IMR-90 (cell line): ENCODE results near the gene FAM20C. TPM values are rescaled to one million over a fixed set of nuclear protein-coding genes. Genes with fewer than 3 reads are reported as not detected.

Experiments used
- ATAC-seq: fragments of 200-7000 bp; cut with Tn5 transposase; 2 replicates; pipeline ENCODE4 v1.9.1; 2020; ENCODE audit warnings: low read depth, mild to moderate bottlenecking, moderate library complexity
- BruUV-seq: library from RNA; stranded (reverse); fragments of 400-500 nt; replicated peaks from 2 replicates; lab custom pipeline; 2021; lab: Mats Ljungman, UMichigan
- CTCF ChIA-PET: fragments of 300-600 bp; formaldehyde crosslinking; extraction: SDS; loops from one replicate; lab custom pipeline; 2021; ENCODE audit warnings: antibody characterized with exemption; lab: Yijun Ruan, JAX
- POLR2A ChIA-PET: fragments of 300-600 bp; sonication (Branson Sonifier 250); formaldehyde crosslinking; loops from one replicate; lab custom pipeline; 2022; ENCODE audit warnings: antibody characterized with exemption; ENCODE audit not compliant: unreplicated experiment; lab: Charles Lee
- DNase-seq: peaks from one replicate; pipeline ENCODE4 v3.0.0; 2013
- H2AFZ ChIP-seq: replicated peaks from 2 replicates; pipeline ENCODE3; 2013; ENCODE audit warnings: low read length, mild to moderate bottlenecking; ENCODE audit not compliant: poor library complexity
- H2AK5ac ChIP-seq: 2 replicates; pipeline ENCODE4 v1.6.1; 2013; ENCODE audit warnings: low read depth, low read length, inconsistent platforms
- H2AK9ac ChIP-seq: replicated peaks from 2 replicates; pipeline ENCODE3; 2013; ENCODE audit warnings: mild to moderate bottlenecking, low read depth, low read length, moderate library complexity; ENCODE audit not compliant: poor library complexity
- H2BK120ac ChIP-seq: 2 replicates; pipeline ENCODE4 v1.6.1; 2013; ENCODE audit warnings: low read depth, low read length, inconsistent platforms
- H2BK15ac ChIP-seq: 3 replicates; pipeline ENCODE4 v1.6.1; 2013; ENCODE audit warnings: low read depth, low read length, inconsistent platforms
- H2BK20ac ChIP-seq: 2 replicates; pipeline ENCODE4 v1.6.1; 2013; ENCODE audit warnings: low read depth, mild to moderate bottlenecking, inconsistent platforms, low read length, moderate library complexity
- H2BK5ac ChIP-seq: 2 replicates; pipeline ENCODE4 v1.6.1; 2013; ENCODE audit warnings: mild to moderate bottlenecking, low read depth, low read length, inconsistent platforms; ENCODE audit not compliant: poor library complexity, severe bottlenecking
- H3K14ac ChIP-seq: replicated peaks from 2 replicates; pipeline ENCODE4 v1.6.1; 2013; ENCODE audit warnings: low read depth, low read length, inconsistent platforms
- H3K18ac ChIP-seq: 2 replicates; pipeline ENCODE4 v1.6.1; 2013; ENCODE audit warnings: low read depth, low read length, control low read depth
- H3K23ac ChIP-seq: 2 replicates; pipeline ENCODE4 v1.6.1; 2013; ENCODE audit warnings: low read depth, low read length, inconsistent platforms
- H3K27ac ChIP-seq: 2 replicates; pipeline ENCODE4 v1.5.1; 2013; ENCODE audit warnings: mild to moderate bottlenecking, control low read depth, low read length; ENCODE audit not compliant: insufficient read depth
- H3K27me3 ChIP-seq: 2 replicates; pipeline ENCODE4 v1.6.1; 2013; ENCODE audit warnings: low read length; ENCODE audit not compliant: control insufficient read depth, insufficient read depth
- H3K36me3 ChIP-seq: 2 replicates; pipeline ENCODE4 v1.6.1; 2013; ENCODE audit warnings: low read length, mixed read lengths; ENCODE audit not compliant: control insufficient read depth, insufficient read depth
- H3K4ac ChIP-seq: 2 replicates; pipeline ENCODE4 v1.6.1; 2013; ENCODE audit warnings: low read depth, low read length, inconsistent platforms
- H3K4me1 ChIP-seq: 2 replicates; pipeline ENCODE4 v1.6.1; 2013; ENCODE audit warnings: low read length, mixed read lengths; ENCODE audit not compliant: control insufficient read depth, insufficient read depth
- H3K4me2 ChIP-seq: 2 replicates; pipeline ENCODE4 v1.6.1; 2013; ENCODE audit warnings: low read depth, mild to moderate bottlenecking, control low read depth, low read length, moderate library complexity
- H3K4me3 ChIP-seq: 2 replicates; pipeline ENCODE4 v1.5.1; 2013; ENCODE audit warnings: low read depth, mild to moderate bottlenecking, control low read depth, low read length, moderate library complexity; ENCODE audit not compliant: insufficient read depth
- H3K56ac ChIP-seq: 2 replicates; pipeline ENCODE4 v1.6.1; 2013; ENCODE audit warnings: low read length, inconsistent platforms; ENCODE audit not compliant: insufficient read depth; ENCODE audit errors: extremely low read depth
- H3K79me1 ChIP-seq, 2 experiments: 2 replicates each; pipeline ENCODE4 v1.6.1; 2013; ENCODE audit warnings: low read length in 2 of 2, inconsistent platforms in 1 of 2, low read depth in 1 of 2
- H3K9ac ChIP-seq: 2 replicates; pipeline ENCODE4 v1.6.1; 2013; ENCODE audit warnings: low read depth, low read length, control low read depth
- H3K9me1 ChIP-seq: 2 replicates; pipeline ENCODE4 v1.6.1; 2013; ENCODE audit warnings: low read length, inconsistent platforms; ENCODE audit not compliant: insufficient read depth
- H3K9me3 ChIP-seq: 2 replicates; pipeline ENCODE4 v1.6.1; 2013; ENCODE audit warnings: low read length; ENCODE audit not compliant: control insufficient read depth, insufficient read depth
- H4K20me1 ChIP-seq: 2 replicates; pipeline ENCODE4 v1.6.1; 2013; ENCODE audit warnings: low read length, inconsistent platforms; ENCODE audit not compliant: insufficient read depth
- H4K5ac ChIP-seq: 2 replicates; pipeline ENCODE4 v1.6.1; 2013; ENCODE audit warnings: mild to moderate bottlenecking, low read depth, low read length, control low read depth
- H4K8ac ChIP-seq, 2 experiments: 2 replicates each; pipeline ENCODE4 v1.6.1; 2013; ENCODE audit warnings: low read depth in 2 of 2, low read length in 2 of 2, control low read depth in 1 of 2, inconsistent platforms in 1 of 2
- H4K91ac ChIP-seq: 2 replicates; pipeline ENCODE4 v1.6.1; 2013; ENCODE audit warnings: low read depth, low read length, inconsistent platforms; ENCODE audit not compliant: insufficient read depth
- CHD1 ChIP-seq: IDR thresholded peaks from 2 replicates; pipeline ENCODE4 v1.6.1; 2012; ENCODE audit warnings: low read depth, low read length, improper control_type of control experiment
- RFX5 ChIP-seq: IDR thresholded peaks from 2 replicates; pipeline ENCODE4 v1.8.0; 2012; ENCODE audit warnings: low read depth, mild to moderate bottlenecking, low read length, moderate library complexity
- WGBS, 2 experiments: methylation state at CpG; one replicate each; pipeline versions ENCODE4 v1.1.5 to v1.1.7; 2013; ENCODE audit warnings: missing lambda C conversion rate in 2 of 2; ENCODE audit not compliant: insufficient read length in 1 of 2; ENCODE audit errors: extremely low coverage in 2 of 2; 5-methylcytosine and 5-hydroxymethylcytosine counted together
- dilution Hi-C: fragments of 300-500 bp; cut with HindIII; formaldehyde crosslinking; loops from one replicate; pipeline ENCODE4 v1.14.3; 2018; ENCODE audit warnings: low sequenced_read_pairs; ENCODE audit not compliant: unreplicated experiment
- in situ Hi-C: fragments of 300-500 bp; cut with MboI; formaldehyde crosslinking; loops from 3 replicates; pipeline ENCODE4 v1.14.3; 2019; ENCODE audit warnings: low sequenced_read_pairs, inconsistent platforms, mixed read lengths
- intact Hi-C: fragments of 100-400 bp; cut with micrococcal nuclease; formaldehyde crosslinking; loops from 2 replicates; pipeline ENCODE4 v1.10.0; 2022
- polyA plus RNA-seq, 3 experiments: library from polyadenylated mRNA; depleted of rRNA; stranded (reverse); fragments of >200 nt; gene quantifications; 2 replicates each; pipeline ENCODE4 v1.2.3, GENCODE V29; 2012; ENCODE audit warnings: low replicate concordance in 1 of 3
- total RNA-seq: library from RNA; depleted of rRNA; stranded (reverse); fragments of >200 nt; gene quantifications from 2 replicates; pipeline ENCODE4 v1.2.3, GENCODE V29; 2012

Gene FAM20C
- total and polyA plus RNA-seq, 2 of the 4 experiments (the other 2 are of a cell fraction): 7.7 to 36.6 TPM

GRCh38 chr7:259751-260405 lies 67.5 kb downstream of the FAM20C start:
- Histone ChIP-seq H3K27me3 (no peaks in the 10 kb centered on the region), H2AK9ac (no peak overlapping the region), H3K27ac (no peak overlapping the region), H3K36me3 (peaks cover 65% of the 10 kb centered on the region), H3K9ac (no peak overlapping the region), H2BK5ac (no peak overlapping the region), H4K5ac (no peak overlapping the region), H3K4me3 (no peak overlapping the region), H3K9me1 (no peaks in the 10 kb centered on the region), H2BK20ac (no peak overlapping the region), H3K4me2 (no peak overlapping the region), H4K8ac (no peak overlapping the region), H2AK5ac (no peak overlapping the region), H2AFZ (no peak overlapping the region), H3K4me1 (no peaks in the 10 kb centered on the region), H3K23ac (no peak overlapping the region), H2BK120ac (no peak overlapping the region), H2BK15ac (no peak overlapping the region), H4K20me1 (no peaks in the 10 kb centered on the region), H3K4ac (no peak overlapping the region), H4K91ac (no peak overlapping the region), H3K9me3 (peaks cover 31% of the 10 kb centered on the region), H3K18ac (no peak overlapping the region), H3K14ac (no peak overlapping the region), H3K79me1 (no peaks in the 10 kb centered on the region), H3K56ac (no peak overlapping the region)
- WGBS, 2 experiments: 95% methylated on average over 29 of the region's 44 CpGs; no CpG with 5 or more reads in 1 of the 2 experiments
- in situ Hi-C loops: no loop called here
- dilution Hi-C loops: no loop called here
- intact Hi-C loops: no loop called here
- ChIA-PET CTCF (no interaction called here), POLR2A (no interaction called here)
- ATAC-seq: no peak
- BruUV-seq: TSS peak; percentile 89
- no peak for DNase-seq
- TF ChIP-seq RFX5 (no peak), CHD1 (no peak)
